ENCODE data around the gene SLX4IP. TPM values are rescaled to one million over a fixed set of nuclear protein-coding genes. Genes with fewer than 3 reads are reported as not detected.
A peak's percentile ranks its signal among the peaks of the same experiment; 100 is the strongest.

SLX4IP gene
- total RNA-seq, 4 donors from 2014 or later: 6.3 to 8.3 (median 7.4) TPM

- Histone ChIP-seq H3K36me3 (no peaks in the 10 kb centered on the region), H3K27ac (peak overlapping the region; percentile 95 to 99 (median 98)), H3K4me3 (replicated peaks in 1 of 3) (peak overlapping the region; percentile 45 to 77 (median 58)), H3K4me1 (peaks cover 45 to 49% of the 10 kb centered on the region in 2 donors), H3K9me3 (no peaks in the 10 kb centered on the region), H3K27me3 (no peaks in the 10 kb centered on the region)
- TF ChIP-seq CTCF (IDR thresholded peaks at IDR 0.05) (no peak), POLR2A (IDR thresholded peaks at IDR 0.05) (peak in 1 of 2 donors; percentile 27)
- intact Hi-C loops (cut with DNase I): loop anchor here (5.0 to 10.0 kb wide), 3 partner anchors 115 to 603 kb away; partner anchors contain the start of genes MKKS and SLX4IP
- WGBS, 2 donors: 0 to 6% methylated on average over 7 to 23 of the region's 42 CpGs
- peak; percentile 61 to 70 for DNase-seq
These were observed 237.0 kb downstream of the SLX4IP start for GRCh38 chr20:10671919-10672623.

GRCh38 chr20:10672624-10673127, 237.6 kb downstream of the SLX4IP start:
- Histone ChIP-seq H3K4me1 (peaks cover 39 to 43% of the 10 kb centered on the region in 2 donors), H3K27me3 (no peaks in the 10 kb centered on the region), H3K27ac (peak overlapping the region; percentile 95 to 99 (median 98)), H3K9me3 (no peaks in the 10 kb centered on the region), H3K4me3 (replicated peaks in 1 of 3) (peak overlapping the region; percentile 45 to 77 (median 58)), H3K36me3 (no peaks in the 10 kb centered on the region)
- peak; percentile 68 to 73 for DNase-seq
- TF ChIP-seq CTCF (IDR thresholded peaks at IDR 0.05): no peak
- TF ChIP-seq POLR2A (IDR thresholded peaks at IDR 0.05): peak in 1 of 2 donors; percentile 36
- 0 to 1% methylated on average over 16 to 27 of the region's 47 CpGs for WGBS, 2 donors
- intact Hi-C loops (cut with DNase I): loop anchor here (5.0 to 10.0 kb wide), 3 partner anchors 115 to 602 kb away; partner anchors contain the start of genes MKKS and SLX4IP

- Histone ChIP-seq H3K27me3 (no peaks in the 10 kb centered on the region), H3K36me3 (no peaks in the 10 kb centered on the region), H3K4me1 (peaks cover 33 to 36% of the 10 kb centered on the region in 2 donors), H3K9me3 (no peaks in the 10 kb centered on the region), H3K4me3 (replicated peaks in 1 of 3) (peak overlapping the region; percentile 45 to 77 (median 58)), H3K27ac (peak overlapping the region; percentile 95 to 99 (median 98))
- peak; percentile 57 to 58 for DNase-seq
- intact Hi-C loops (cut with DNase I): loop anchor here (5.0 to 10.0 kb wide), 3 partner anchors 116 to 601 kb away; partner anchors contain the start of genes MKKS and SLX4IP
- WGBS, 2 donors: 0% methylated on average over 25 to 48 of the region's 73 CpGs
- TF ChIP-seq CTCF (IDR thresholded peaks at IDR 0.05) (no peak), POLR2A (IDR thresholded peaks at IDR 0.05) (no peak)
These were observed 238.2 kb downstream of the SLX4IP start for GRCh38 chr20:10673176-10673841.

- intact Hi-C loops (cut with DNase I): loop anchor here (5.0 to 10.0 kb wide), 3 partner anchors 117 to 601 kb away; partner anchors contain the start of genes MKKS and SLX4IP
- H3K27ac ChIP-seq: peak within 1 kb of the TSS; percentile 95 to 99 (median 98)
- peaks cover 26 to 31% of the 10 kb centered on the region in 2 donors for H3K4me1 ChIP-seq
These were observed 239.0 kb downstream of the SLX4IP start, which contains the start of gene JAG1 for GRCh38 chr20:10673842-10674683. TSS of gene JAG1 (minus strand) at chr20:10673999. CDS start at chr20:10673530, 469 bp downstream.

More at GRCh38 chr20:10673842-10674683, 239.0 kb downstream of the SLX4IP start, which contains the start of gene JAG1:
- H3K9me3 ChIP-seq: no peaks in the 10 kb centered on the region
- TF ChIP-seq POLR2A (IDR thresholded peaks at IDR 0.05) (peak; percentile 88 to 96), CTCF (IDR thresholded peaks at IDR 0.05) (no peak)
- H3K4me3 ChIP-seq (replicated peaks in 1 of 3): peak within 1 kb of the TSS; percentile 45 to 77 (median 58)
- DNase-seq: peak; percentile 96 to 97
- no peaks in the 10 kb centered on the region for H3K36me3 ChIP-seq
- 0% methylated on average over 25 to 28 of the region's 84 CpGs for WGBS, 2 donors
- no peaks in the 10 kb centered on the region for H3K27me3 ChIP-seq
